Activated CD8-positive, alpha-beta memory T cell treated with anti-CD3 and anti-CD28 coated beads, Interleukin-2, amount 10 ng/mL, durations not matched to agents 7 days and 5 days (primary cell): ENCODE data around the gene CR2. TPM values are rescaled to one million over a fixed set of nuclear protein-coding genes. Genes with fewer than 3 reads are reported as not detected.
A peak's percentile ranks its signal among the peaks of the same experiment; 100 is the strongest.
"Not testable (repeated sequence)": the region's sequence is repeated elsewhere in the genome, so short reads cannot be mapped to it uniquely, and the experiment has no call there.

ENCODE experiments used
- ATAC-seq: fragments of 150-1000 bp; cut with Tn5 transposase; one replicate; pipeline ENCODE4 v1.10.0; 2021; ENCODE audit warnings: moderate library complexity
- CTCF ChIA-PET: fragments of 350-600 bp; sonication (Branson Sonifier 250); formaldehyde crosslinking; loops from one replicate; lab custom pipeline; 2021; ENCODE audit warnings: antibody characterized with exemption; lab: Charles Lee
- DNase-seq: peaks from one replicate; pipeline ENCODE4 v3.0.0-alpha.2; 2020
- H3K27ac Mint-ChIP-seq: one replicate; pipeline ENCODE4 v1.8.0; 2021; ENCODE audit warnings: mild to moderate bottlenecking, mixed read lengths
- H3K27me3 Mint-ChIP-seq: one replicate; pipeline ENCODE4 v1.8.0; 2021; ENCODE audit warnings: mixed read lengths
- H3K36me3 Mint-ChIP-seq: one replicate; pipeline ENCODE4 v1.8.0; 2021; ENCODE audit warnings: mild to moderate bottlenecking, mixed read lengths
- H3K4me1 Mint-ChIP-seq: one replicate; pipeline ENCODE4 v1.8.0; 2021; ENCODE audit warnings: mixed read lengths
- H3K4me3 Mint-ChIP-seq: one replicate; pipeline ENCODE4 v1.8.0; 2021; ENCODE audit warnings: mild to moderate bottlenecking, moderate library complexity, mixed read lengths
- H3K9me3 Mint-ChIP-seq: one replicate; pipeline ENCODE4 v1.8.0; 2022; ENCODE audit warnings: low read depth, mixed read lengths
- total RNA-seq, 2 experiments: library from RNA; stranded (reverse); gene quantifications; one replicate each; pipeline ENCODE4 v1.2.3, GENCODE V29; 2021

Gene CR2
- total RNA-seq, 2 experiments from 2014 or later = not detected

DNA sequence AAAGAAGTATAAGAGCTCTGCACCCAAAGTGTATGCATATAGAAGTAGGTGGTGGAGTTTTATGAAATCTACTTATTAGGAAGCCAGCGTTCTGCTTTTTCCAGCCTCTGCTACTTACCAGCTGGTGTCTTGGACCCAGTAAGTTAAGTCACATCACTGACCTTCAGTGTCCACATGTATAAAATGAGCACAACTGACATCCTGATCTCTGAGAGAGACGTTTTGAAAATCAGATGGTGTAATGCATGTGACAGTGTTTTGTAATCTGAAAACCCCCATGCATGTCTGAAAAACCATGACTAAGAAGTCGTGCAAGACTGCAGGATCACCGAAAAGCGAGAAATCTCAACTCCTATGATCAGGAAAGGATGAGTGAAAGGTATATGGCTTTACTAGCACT is 43.8 kb downstream of the CR2 start:
- Mint-ChIP-seq H3K4me3 (no peak overlapping the region), H3K36me3 (no peaks in the 10 kb centered on the region), H3K27me3 (peaks cover 52% of the 10 kb centered on the region), H3K9me3 (no peaks in the 10 kb centered on the region), H3K27ac (no peak overlapping the region), H3K4me1 (peaks cover 15% of the 10 kb centered on the region)
- CTCF ChIA-PET = interaction anchor here (1.3 to 3.1 kb wide), 3 partner anchors 93 to 562 kb away, joined by 4 to 24 read pairs (median 4); no protein-coding TSS in a partner anchor
- DNase-seq (no peak), ATAC-seq (no peak)

DNA sequence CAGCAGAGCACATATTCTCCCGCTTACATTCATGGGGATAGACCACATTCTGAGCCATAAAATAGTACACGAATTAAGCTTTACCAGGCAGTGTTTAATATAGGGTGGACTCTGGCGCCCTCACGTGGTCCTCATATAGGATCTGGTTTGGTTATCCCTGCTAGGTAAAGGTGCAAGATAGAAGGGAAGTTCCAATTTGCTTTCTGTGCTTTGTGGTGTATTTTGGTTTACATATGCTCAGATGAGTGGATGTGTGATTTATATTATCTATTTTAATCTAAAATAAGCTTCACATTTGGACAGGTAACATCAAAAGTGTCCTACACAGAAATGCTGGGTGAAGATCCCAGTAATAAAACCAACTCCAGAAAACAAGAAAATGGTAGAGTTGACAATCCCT is 45.4 kb downstream of the CR2 start:
- CTCF ChIA-PET = interaction anchor here (0.6 to 3.1 kb wide), 27 partner anchors 15 to 568 kb away, joined by 3 to 24 read pairs (median 4); partner anchors contain the start of genes C4BPB, CD55, CR2 and PFKFB2
- DNase-seq (peak; percentile 79), ATAC-seq (peak; percentile 70)
- Mint-ChIP-seq H3K36me3 (no peaks in the 10 kb centered on the region), H3K4me3 (no peak overlapping the region), H3K9me3 (no peaks in the 10 kb centered on the region), H3K27me3 (peaks cover 62% of the 10 kb centered on the region), H3K4me1 (peaks cover 15% of the 10 kb centered on the region), H3K27ac (no peak overlapping the region)

DNA sequence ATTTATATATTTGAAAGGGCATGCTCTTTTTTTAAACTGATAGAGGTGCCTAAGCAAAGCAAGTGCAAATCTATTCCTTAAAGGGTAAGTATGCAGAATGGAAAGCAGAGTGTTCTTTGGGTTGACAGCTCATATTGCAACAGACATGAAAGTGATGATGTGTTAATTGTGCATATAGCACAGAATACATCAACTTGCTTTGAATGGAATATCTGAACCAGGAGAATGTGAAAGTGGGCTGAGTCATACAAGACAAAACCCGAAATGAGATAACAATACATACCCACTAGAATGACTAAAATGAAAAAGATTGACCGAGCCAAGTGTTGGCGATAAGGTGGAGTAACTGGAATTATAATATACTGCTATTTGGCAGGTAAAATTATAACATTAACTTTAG is 46.2 kb downstream of the CR2 start:
- ATAC-seq (peak; percentile 28), DNase-seq (no peak)
- Mint-ChIP-seq H3K36me3 (no peaks in the 10 kb centered on the region), H3K9me3 (no peaks in the 10 kb centered on the region), H3K27ac (no peak overlapping the region), H3K4me3 (no peak overlapping the region), H3K27me3 (peaks cover 61% of the 10 kb centered on the region), H3K4me1 (peaks cover 15% of the 10 kb centered on the region)
- CTCF ChIA-PET = interaction anchor here (0.9 to 3.1 kb wide), 20 partner anchors 15 to 568 kb away, joined by 3 to 24 read pairs (median 4); partner anchors contain the start of genes C4BPB, CD55, CR2 and PFKFB2

DNA sequence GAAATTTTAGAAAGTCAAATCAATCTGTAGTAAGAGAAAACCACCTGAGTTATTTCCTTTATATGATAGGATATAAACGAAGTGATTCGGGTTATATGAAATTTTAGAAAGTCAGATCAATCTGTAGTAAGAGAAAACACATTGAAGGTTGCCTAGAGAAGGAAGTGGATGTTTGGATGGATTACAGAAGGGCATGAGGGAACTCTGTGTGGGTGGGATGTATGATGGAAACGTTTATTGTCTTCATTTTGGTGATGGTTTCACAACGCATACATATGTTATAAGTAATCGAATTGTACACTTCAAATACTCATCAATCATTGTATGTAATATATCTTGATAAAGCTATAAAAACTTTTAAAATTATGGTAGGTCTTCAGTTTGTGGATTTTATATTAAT is 46.9 kb downstream of the CR2 start:
- Mint-ChIP-seq H3K4me1 (peaks cover 10% of the 10 kb centered on the region), H3K9me3 (no peaks in the 10 kb centered on the region), H3K36me3 (no peaks in the 10 kb centered on the region), H3K4me3 (no peak overlapping the region), H3K27ac (no peak overlapping the region), H3K27me3 (peaks cover 57% of the 10 kb centered on the region)
- CTCF ChIA-PET = interaction anchor here (0.9 to 2.4 kb wide), 2 partner anchors 417 to 430 kb away, joined by 3 to 23 read pairs; no protein-coding TSS in a partner anchor
- DNase-seq (no peak), ATAC-seq (no peak)

DNA sequence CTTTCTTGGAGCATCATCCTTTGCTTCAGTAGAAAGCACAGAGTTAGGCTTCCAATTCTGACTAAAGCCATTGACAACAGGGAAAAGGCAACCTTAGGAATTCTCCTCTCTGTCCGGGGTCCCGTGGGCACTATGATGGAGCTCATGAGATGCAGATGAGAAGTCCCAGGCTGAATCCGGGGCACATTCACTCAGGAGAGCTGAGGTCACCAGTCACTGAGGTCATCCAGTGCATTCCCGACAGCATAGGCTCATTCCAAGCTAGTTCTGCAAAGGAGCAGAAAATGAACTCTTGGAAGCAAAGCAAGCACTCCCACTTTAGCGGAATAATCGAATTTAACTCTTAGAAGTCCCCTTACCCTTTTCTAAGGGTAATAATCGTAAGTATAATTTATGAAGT is 48.6 kb downstream of the CR2 start:
- Mint-ChIP-seq H3K9me3 (no peaks in the 10 kb centered on the region), H3K27ac (no peak overlapping the region), H3K36me3 (no peaks in the 10 kb centered on the region), H3K4me1 (peaks cover 5% of the 10 kb centered on the region), H3K27me3 (peaks cover 56% of the 10 kb centered on the region), H3K4me3 (no peak overlapping the region)
- ATAC-seq = no peak
- CTCF ChIA-PET = interaction anchor here (1.3 kb wide), 1 partner anchor 419 kb away, joined by 3 read pairs; no protein-coding TSS in a partner anchor
- DNase-seq = no peak

DNA sequence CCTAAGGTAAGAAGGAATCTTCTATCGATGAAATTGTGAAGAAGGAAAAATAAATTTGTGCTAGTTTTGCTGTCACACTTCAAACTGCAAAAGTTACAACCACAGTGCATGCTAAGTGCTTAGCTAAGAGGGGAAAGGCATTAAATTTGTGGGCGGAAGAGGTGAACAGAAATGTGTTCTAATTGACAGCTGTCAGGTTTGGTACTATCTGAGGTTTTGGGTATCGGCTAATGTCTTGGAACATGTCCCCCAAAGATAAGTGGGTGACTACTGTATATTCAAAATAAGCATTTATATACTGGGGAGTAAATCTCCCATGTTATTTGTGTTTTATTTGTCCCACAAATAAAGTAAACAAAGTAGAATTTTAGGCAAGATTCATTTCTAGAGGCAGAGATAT is 49.8 kb downstream of the CR2 start:
- Mint-ChIP-seq H3K9me3 (no peaks in the 10 kb centered on the region), H3K36me3 (no peaks in the 10 kb centered on the region), H3K27ac (no peak overlapping the region), H3K27me3 (peaks cover 57% of the 10 kb centered on the region), H3K4me3 (no peak overlapping the region), H3K4me1 (peaks cover 5% of the 10 kb centered on the region)
- DNase-seq (no peak), ATAC-seq (no peak)
- CTCF ChIA-PET = no interaction called here

DNA sequence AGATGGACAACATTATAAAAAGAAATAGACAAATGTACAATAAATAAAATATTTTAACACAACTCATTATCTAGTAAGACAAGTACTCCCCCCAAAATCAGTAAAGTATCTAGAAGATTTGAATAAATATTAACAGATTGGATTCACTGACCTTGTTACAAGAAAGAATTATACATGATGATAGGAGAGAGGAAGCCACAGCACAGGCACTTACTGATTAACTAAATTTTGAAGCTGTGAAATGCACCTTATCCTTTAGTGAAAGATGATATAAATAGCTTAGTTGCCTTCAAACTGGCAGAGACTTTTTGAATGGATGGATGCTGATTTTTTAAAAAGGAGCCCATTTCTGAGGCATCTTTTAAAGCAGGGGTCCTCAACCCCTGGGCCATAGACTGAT is 50.3 kb downstream of the CR2 start:
- Mint-ChIP-seq H3K27me3 (peaks cover 57% of the 10 kb centered on the region), H3K9me3 (no peaks in the 10 kb centered on the region), H3K4me1 (peaks cover 4% of the 10 kb centered on the region), H3K36me3 (no peaks in the 10 kb centered on the region), H3K4me3 (no peak overlapping the region), H3K27ac (no peak overlapping the region)
- ATAC-seq (no peak), DNase-seq (no peak)
- CTCF ChIA-PET = no interaction called here

DNA sequence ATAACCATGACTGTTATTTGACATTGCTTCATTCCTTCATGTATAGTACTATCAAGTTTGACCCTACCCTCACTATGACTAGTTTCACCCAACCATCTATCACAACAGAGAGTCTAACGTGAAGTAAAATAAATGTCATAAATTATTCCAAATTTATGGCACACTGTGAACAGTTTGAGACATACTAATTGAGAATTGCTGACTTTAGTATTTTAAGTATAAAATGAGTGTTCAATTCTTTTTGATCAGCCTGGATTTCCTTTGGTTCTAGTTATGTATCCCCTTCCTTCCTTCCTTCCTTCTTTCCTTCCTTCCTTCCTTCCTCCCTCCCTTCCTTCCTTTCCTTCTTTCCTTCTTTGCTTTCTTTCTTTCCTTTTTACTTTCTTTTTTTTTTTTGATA is 56.3 kb downstream of the CR2 start:
- peaks cover 31% of the 10 kb centered on the region for H3K27me3 Mint-ChIP-seq
- ATAC-seq (no peak), DNase-seq (no peak)
- CTCF ChIA-PET = no interaction called here
- H3K27ac Mint-ChIP-seq = no peak overlapping the region
- H3K4me1 Mint-ChIP-seq = no peaks in the 10 kb centered on the region
- H3K9me3 Mint-ChIP-seq = no peaks in the 10 kb centered on the region
- no peaks in the 10 kb centered on the region for H3K36me3 Mint-ChIP-seq
- H3K4me3 Mint-ChIP-seq = no peak overlapping the region

DNA sequence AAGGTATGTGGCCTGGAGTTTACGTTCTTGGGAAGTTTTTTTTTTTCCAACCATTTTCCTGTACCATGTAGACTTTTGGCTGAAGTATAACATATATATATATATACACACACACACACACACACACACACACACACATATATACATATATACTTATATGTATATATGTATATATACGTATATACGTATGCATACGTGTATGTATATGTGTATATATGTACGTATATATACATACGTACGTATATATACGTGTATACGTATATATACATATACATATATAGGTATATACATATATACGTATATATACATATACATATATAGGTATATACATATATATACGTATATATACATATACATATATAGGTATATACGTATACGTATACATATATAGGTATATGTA is 60.8 kb downstream of the CR2 start:
- no peaks in the 10 kb centered on the region for H3K4me1 Mint-ChIP-seq
- peaks cover 14% of the 10 kb centered on the region for H3K27me3 Mint-ChIP-seq
- no peaks in the 10 kb centered on the region for H3K36me3 Mint-ChIP-seq
- no peak for ATAC-seq
- no peak overlapping the region for H3K27ac Mint-ChIP-seq
- no peaks in the 10 kb centered on the region for H3K9me3 Mint-ChIP-seq
- CTCF ChIA-PET = no interaction called here
- no peak for DNase-seq
- no peak overlapping the region for H3K4me3 Mint-ChIP-seq

DNA sequence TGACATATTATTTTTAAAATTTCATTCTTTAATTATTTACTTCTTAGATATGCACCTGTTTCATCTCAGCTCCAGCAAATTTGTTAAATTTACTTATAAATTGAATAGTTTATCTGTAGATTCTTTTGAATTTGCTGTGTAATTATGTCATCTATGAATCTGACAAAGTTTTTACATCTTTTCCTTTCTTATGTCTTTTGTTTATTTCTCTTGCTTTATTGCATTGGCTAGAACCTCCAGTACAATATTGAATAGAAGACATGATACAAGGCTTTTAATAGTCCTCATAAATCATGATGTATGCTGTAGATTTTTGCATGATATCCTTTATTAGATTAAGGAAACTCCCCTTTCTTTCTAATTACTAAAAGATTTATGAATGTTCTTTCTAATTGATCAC is 62.6 kb downstream of the CR2 start:
- ATAC-seq = no peak
- CTCF ChIA-PET = no interaction called here
- Mint-ChIP-seq H3K4me3 (no peak overlapping the region), H3K27ac (no peak overlapping the region), H3K9me3 (no peaks in the 10 kb centered on the region), H3K27me3 (peaks cover 14% of the 10 kb centered on the region), H3K4me1 (no peaks in the 10 kb centered on the region), H3K36me3 (no peaks in the 10 kb centered on the region)
- no peak for DNase-seq

DNA sequence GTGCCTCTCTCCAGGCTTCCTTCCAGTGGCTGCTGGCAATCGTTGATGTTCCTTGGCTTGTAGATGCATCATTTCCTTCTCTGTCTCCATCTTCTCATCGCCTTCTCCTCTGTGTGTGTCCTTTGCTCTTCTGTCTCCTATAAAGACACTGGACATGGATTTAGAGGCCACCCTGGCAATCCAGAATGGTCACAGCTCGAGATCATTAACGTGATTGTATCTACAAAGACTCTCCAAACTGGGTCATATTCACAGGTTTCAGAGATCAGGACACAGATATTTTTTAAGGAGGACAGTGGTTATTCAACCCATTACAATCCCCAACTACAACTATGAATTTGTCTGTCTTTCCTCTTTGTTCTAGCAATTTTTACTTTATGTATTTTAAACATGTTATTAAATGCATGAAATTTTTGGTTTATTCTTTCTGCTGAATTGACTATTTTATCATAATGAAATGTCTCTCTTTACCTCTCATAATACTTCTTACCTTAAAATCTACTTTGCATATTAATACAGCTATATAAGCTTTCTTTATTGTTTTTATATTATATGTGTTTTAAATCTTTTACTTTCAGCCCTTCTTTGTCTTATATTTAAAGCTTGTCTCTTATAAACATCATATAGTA is 64.6 kb downstream of the CR2 start:
- DNase-seq = no peak
- ATAC-seq = no peak
- CTCF ChIA-PET = no interaction called here
- Mint-ChIP-seq H3K27me3 (peaks cover 10% of the 10 kb centered on the region), H3K36me3 (no peaks in the 10 kb centered on the region), H3K27ac (no peak overlapping the region), H3K9me3 (no peaks in the 10 kb centered on the region), H3K4me1 (no peaks in the 10 kb centered on the region), H3K4me3 (no peak overlapping the region)

DNA sequence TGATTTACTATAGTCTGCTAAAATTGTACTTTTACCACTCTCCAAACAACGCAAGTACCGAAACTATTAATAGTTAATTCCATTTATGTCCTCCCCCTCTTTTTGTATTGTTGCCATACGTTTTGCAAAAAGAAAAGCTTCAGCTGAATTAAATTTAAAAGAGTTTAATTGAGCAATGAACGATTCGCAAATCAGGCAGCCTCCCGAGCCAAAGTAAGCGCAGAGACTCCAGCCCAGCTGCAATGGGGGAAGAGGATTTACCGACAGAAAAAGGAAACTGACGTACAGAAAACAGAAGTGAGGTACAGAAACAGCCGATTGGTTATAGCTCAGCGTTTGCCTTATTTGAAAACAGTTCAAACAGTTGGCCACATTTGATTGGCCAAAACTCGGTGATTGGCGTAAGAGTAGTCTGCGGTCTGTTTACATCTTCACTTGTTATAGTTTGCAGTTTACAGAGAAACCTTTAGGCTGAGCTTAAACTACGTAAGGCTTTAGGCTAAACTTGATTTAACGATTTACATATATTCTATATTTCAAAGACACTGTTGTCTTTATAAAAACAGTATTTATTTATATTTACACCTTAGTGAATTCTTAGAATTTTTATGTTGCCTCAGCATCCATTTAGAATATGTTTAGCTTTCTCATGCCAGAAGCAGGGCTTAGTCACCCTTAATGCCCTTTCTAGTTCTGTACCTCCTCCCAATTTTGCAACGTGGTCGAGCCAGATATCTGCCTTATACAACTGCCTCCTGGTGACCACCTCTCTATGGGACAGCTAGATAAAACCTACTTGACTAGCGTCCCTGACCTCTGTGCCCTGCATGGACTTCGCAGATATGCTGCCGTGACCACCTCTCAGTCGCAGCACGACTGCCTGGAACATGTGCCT is 65.6 kb downstream of the CR2 start:
- no peak overlapping the region for H3K27ac Mint-ChIP-seq
- CTCF ChIA-PET = interaction anchor here (1.2 kb wide), 1 partner anchor 470 kb away, joined by 3 read pairs; no protein-coding TSS in a partner anchor
- DNase-seq = no peak
- no peaks in the 10 kb centered on the region for H3K36me3 Mint-ChIP-seq
- peaks cover 16% of the 10 kb centered on the region for H3K27me3 Mint-ChIP-seq
- no peaks in the 10 kb centered on the region for H3K4me1 Mint-ChIP-seq
- H3K4me3 Mint-ChIP-seq = no peak overlapping the region
- ATAC-seq = no peak
- no peaks in the 10 kb centered on the region for H3K9me3 Mint-ChIP-seq

DNA sequence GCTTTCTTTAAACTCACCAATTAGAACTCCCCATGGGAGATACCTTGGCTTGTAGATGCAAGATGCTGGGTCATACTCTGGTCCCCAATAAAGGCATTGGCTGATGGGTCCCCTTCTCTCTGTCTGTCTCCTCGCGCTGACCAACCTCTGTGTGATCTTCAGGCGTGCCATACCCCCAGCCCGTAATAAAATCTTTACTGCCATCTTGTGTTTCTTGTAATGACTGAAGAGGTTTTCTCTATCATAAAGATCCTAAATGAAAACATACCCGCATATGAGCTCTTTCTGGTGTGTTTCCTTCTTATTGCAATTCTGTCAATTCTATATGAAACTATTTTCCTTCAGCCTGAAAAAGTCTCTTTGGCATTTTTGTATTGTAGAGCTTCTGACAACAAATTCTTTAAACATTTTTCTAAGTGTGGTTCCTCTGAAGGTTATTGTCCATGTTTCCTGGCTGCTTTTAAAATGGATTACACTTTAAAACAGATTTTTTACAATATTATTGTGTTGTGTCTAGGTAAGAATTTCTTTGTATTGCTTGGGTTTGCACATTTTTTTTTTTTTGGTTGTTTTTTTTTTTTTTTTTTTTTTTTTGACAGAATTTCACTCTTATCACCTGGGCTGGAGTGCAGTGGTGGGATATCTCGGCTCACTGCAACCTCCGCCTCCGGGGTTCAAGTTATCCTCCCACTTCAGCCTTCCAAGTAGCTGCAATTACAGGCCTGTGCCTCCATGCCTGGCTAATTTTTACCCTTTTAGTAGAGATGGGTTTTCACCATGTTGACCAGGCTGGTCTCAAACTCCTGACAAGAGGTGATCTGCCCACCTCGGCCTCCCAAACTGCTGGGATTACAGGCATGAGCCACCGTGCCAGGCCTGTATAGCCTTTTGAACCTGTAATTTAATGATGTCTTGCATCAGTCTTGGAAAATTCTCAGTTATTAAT is 66.5 kb downstream of the CR2 start:
- not testable (repeated sequence) for ATAC-seq, H3K27ac Mint-ChIP-seq, H3K36me3 Mint-ChIP-seq, DNase-seq, H3K4me3 Mint-ChIP-seq, H3K4me1 Mint-ChIP-seq, H3K9me3 Mint-ChIP-seq
- CTCF ChIA-PET = interaction anchor here (0.7 to 1.2 kb wide), 2 partner anchors 250 to 471 kb away, joined by 3 read pairs; no protein-coding TSS in a partner anchor
- peaks cover 20% of the 10 kb centered on the region for H3K27me3 Mint-ChIP-seq
